ENCODE results near the gene COL4A4.

DNA sequence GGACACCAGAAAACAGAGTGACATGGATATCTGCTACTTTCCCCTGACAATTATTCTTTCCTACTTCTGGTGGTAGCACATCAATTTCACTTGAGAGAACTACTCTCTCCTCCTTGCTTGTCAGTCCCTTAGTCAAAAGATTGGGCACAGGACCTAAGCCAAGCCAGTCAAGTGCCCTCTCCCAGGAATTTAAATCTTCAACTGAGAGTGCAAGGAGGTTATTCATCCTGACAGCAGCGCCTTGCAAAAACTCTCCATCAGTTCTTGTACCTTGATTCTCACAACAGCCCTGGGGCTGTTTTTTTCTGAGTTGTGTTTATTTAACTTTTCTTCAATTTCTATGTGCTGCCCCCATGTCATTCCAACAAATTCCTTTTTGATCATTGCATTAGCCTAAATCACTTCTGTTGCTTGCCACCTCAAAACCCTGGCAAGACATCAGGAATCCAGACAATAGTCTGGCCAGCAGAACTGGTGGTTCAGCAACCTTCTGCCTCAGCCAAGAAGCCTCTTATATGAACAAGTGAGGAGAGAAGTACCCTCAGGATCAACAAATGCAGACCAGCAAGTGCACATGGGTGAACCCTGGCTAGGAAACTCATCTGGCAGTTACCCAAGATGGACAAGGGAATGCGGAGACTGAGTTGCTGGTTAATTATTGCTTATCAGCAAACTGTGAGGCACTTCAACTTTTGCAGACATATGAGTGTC is 19.8 kb upstream of the COL4A4 start:
- no peak for TF ChIP-seq YY1 (IDR thresholded peaks at IDR 0.05; ENCODE audit: insufficient read depth, insufficient read length)
- no peak for TF ChIP-seq ZNF274 (IDR thresholded peaks at IDR 0.05; ENCODE audit: low read depth, low read length)

Measured in NT2/D1 (cell line).